HEK293 (cell line): ENCODE measurements around the gene CTDSP1.

Experiments
- MYNN ChIP-seq: fragments of 450-650 bp; formaldehyde crosslinking; IDR thresholded peaks from 2 replicates; pipeline ENCODE4 v1.5.1; 2016; ENCODE audit warnings: missing biosample characterization, missing genetic modification characterization, borderline replicate concordance
- PATZ1 ChIP-seq: fragments of 450-650 bp; formaldehyde crosslinking; IDR thresholded peaks from 2 replicates; pipeline ENCODE4 v1.5.1; 2016; ENCODE audit warnings: missing biosample characterization, missing genetic modification characterization
- TRIM28 ChIP-seq: IDR thresholded peaks from 2 replicates; pipeline ENCODE4 v1.6.1; 2011; ENCODE audit warnings: low read length, control low read depth, borderline replicate concordance
- ZNF501 ChIP-seq: fragments of 450-650 bp; formaldehyde crosslinking; IDR thresholded peaks from 2 replicates; pipeline ENCODE4 v1.5.1; 2016; ENCODE audit warnings: missing biosample characterization, missing genetic modification characterization
- ZNF660 ChIP-seq: fragments of 450-650 bp; IDR thresholded peaks from 2 replicates; pipeline ENCODE4 v1.5.1; 2018; ENCODE audit warnings: missing biosample characterization, mild to moderate bottlenecking, missing genetic modification characterization
- ZNF701 ChIP-seq: fragments of 450-650 bp; formaldehyde crosslinking; IDR thresholded peaks from 2 replicates; pipeline ENCODE4 v1.5.1; 2016; ENCODE audit warnings: missing biosample characterization, missing genetic modification characterization
- ZNF704 ChIP-seq: fragments of 450-650 bp; formaldehyde crosslinking; IDR thresholded peaks from 2 replicates; pipeline ENCODE4 v1.5.1; 2016; ENCODE audit warnings: missing biosample characterization, missing genetic modification characterization
- ZNF707 ChIP-seq: fragments of 450-650 bp; formaldehyde crosslinking; IDR thresholded peaks from 2 replicates; pipeline ENCODE4 v1.5.1; 2016; ENCODE audit warnings: missing biosample characterization, missing genetic modification characterization
- TF ChIP-seq, protein P1 (sequence below): fragments of 450-650 bp; formaldehyde crosslinking; IDR thresholded peaks from 2 replicates; pipeline ENCODE4 v1.5.1; 2016; ENCODE audit warnings: missing biosample characterization, missing genetic modification characterization
- TF ChIP-seq, protein P2 (sequence below): fragments of 450-650 bp; formaldehyde crosslinking; IDR thresholded peaks from 2 replicates; pipeline ENCODE4 v1.5.1; 2016; ENCODE audit warnings: missing biosample characterization, missing genetic modification characterization
- TF ChIP-seq, protein P3 (sequence below): fragments of 450-650 bp; formaldehyde crosslinking; IDR thresholded peaks from 2 replicates; pipeline ENCODE4 v1.5.1; 2016; ENCODE audit warnings: missing biosample characterization, missing genetic modification characterization, low read depth

DNA sequence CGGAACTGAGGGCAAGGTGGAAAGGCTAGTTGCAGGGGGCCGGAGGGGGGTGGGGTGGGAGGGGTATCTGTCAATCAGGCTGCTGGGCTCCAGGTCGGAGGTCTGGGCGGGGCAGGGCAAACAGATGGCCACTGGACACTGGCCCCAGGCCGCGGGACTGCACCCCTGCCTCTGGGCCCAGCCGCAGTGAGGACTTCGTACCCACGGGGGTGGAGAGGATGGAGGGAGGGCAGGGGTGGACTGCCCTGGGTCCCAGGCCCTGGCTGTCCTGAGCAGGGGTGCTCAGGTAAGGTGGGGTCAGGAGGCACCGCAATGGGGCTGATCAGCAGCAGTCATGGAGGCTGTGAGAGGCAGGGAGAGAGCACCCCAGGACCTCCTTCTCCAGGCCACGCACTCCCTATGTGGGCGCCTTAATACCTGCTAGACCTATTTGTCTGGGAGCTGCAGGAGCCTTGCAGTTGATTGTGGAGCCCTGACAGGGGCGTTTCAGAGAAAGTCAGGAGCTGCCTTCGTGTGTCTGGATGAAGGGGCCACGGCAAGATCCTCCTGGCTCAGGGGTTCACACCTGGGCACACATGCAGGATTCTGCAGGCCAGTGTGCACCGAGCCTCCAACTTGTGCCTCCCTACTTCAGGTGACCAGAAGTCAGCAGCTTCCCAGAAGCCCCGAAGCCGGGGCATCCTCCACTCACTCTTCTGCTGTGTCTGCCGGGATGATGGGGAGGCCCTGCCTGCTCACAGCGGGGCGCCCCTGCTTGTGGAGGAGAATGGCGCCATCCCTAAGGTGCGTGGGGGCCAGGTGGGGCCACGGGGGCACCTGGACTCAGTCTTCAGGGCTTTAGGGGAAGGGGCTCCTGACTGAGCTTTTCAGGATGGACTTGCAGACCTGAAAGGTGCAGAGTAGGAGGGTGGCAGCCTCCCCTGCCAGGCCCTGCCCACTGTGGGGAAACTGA lies 1.5 kb downstream of the CTDSP1 start:
- no peak for TF ChIP-seq MYNN (tag by site-specific recombination)
- TF ChIP-seq ZNF701 (tag by site-specific recombination), result no peak
- TF ChIP-seq, protein P1, sequence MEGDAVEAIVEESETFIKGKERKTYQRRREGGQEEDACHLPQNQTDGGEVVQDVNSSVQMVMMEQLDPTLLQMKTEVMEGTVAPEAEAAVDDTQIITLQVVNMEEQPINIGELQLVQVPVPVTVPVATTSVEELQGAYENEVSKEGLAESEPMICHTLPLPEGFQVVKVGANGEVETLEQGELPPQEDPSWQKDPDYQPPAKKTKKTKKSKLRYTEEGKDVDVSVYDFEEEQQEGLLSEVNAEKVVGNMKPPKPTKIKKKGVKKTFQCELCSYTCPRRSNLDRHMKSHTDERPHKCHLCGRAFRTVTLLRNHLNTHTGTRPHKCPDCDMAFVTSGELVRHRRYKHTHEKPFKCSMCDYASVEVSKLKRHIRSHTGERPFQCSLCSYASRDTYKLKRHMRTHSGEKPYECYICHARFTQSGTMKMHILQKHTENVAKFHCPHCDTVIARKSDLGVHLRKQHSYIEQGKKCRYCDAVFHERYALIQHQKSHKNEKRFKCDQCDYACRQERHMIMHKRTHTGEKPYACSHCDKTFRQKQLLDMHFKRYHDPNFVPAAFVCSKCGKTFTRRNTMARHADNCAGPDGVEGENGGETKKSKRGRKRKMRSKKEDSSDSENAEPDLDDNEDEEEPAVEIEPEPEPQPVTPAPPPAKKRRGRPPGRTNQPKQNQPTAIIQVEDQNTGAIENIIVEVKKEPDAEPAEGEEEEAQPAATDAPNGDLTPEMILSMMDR, result no peak
- TF ChIP-seq, protein P2, sequence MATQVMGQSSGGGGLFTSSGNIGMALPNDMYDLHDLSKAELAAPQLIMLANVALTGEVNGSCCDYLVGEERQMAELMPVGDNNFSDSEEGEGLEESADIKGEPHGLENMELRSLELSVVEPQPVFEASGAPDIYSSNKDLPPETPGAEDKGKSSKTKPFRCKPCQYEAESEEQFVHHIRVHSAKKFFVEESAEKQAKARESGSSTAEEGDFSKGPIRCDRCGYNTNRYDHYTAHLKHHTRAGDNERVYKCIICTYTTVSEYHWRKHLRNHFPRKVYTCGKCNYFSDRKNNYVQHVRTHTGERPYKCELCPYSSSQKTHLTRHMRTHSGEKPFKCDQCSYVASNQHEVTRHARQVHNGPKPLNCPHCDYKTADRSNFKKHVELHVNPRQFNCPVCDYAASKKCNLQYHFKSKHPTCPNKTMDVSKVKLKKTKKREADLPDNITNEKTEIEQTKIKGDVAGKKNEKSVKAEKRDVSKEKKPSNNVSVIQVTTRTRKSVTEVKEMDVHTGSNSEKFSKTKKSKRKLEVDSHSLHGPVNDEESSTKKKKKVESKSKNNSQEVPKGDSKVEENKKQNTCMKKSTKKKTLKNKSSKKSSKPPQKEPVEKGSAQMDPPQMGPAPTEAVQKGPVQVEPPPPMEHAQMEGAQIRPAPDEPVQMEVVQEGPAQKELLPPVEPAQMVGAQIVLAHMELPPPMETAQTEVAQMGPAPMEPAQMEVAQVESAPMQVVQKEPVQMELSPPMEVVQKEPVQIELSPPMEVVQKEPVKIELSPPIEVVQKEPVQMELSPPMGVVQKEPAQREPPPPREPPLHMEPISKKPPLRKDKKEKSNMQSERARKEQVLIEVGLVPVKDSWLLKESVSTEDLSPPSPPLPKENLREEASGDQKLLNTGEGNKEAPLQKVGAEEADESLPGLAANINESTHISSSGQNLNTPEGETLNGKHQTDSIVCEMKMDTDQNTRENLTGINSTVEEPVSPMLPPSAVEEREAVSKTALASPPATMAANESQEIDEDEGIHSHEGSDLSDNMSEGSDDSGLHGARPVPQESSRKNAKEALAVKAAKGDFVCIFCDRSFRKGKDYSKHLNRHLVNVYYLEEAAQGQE (tag by site-specific recombination), result no peak
- no peak for TF ChIP-seq PATZ1
- TF ChIP-seq, protein P3, sequence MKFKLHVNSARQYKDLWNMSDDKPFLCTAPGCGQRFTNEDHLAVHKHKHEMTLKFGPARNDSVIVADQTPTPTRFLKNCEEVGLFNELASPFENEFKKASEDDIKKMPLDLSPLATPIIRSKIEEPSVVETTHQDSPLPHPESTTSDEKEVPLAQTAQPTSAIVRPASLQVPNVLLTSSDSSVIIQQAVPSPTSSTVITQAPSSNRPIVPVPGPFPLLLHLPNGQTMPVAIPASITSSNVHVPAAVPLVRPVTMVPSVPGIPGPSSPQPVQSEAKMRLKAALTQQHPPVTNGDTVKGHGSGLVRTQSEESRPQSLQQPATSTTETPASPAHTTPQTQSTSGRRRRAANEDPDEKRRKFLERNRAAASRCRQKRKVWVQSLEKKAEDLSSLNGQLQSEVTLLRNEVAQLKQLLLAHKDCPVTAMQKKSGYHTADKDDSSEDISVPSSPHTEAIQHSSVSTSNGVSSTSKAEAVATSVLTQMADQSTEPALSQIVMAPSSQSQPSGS (tag by site-specific recombination), result no peak
- TF ChIP-seq ZNF660 (tag by site-specific recombination), result no peak
- no peak for TF ChIP-seq ZNF707
- no peak for TF ChIP-seq ZNF704 (tag by site-specific recombination)
- no peak for TF ChIP-seq ZNF501 (tag by site-specific recombination)
- TF ChIP-seq TRIM28, result no peak
